OCI-M2 (cell line): ENCODE measurements around the gene CBARP.

Experiments used
- DNase-seq: peaks from one replicate; lab custom pipeline; 2025; ENCODE audit not compliant: unreplicated experiment; lab: John Stamatoyannopoulos, UW

The CBARP gene

DNA sequence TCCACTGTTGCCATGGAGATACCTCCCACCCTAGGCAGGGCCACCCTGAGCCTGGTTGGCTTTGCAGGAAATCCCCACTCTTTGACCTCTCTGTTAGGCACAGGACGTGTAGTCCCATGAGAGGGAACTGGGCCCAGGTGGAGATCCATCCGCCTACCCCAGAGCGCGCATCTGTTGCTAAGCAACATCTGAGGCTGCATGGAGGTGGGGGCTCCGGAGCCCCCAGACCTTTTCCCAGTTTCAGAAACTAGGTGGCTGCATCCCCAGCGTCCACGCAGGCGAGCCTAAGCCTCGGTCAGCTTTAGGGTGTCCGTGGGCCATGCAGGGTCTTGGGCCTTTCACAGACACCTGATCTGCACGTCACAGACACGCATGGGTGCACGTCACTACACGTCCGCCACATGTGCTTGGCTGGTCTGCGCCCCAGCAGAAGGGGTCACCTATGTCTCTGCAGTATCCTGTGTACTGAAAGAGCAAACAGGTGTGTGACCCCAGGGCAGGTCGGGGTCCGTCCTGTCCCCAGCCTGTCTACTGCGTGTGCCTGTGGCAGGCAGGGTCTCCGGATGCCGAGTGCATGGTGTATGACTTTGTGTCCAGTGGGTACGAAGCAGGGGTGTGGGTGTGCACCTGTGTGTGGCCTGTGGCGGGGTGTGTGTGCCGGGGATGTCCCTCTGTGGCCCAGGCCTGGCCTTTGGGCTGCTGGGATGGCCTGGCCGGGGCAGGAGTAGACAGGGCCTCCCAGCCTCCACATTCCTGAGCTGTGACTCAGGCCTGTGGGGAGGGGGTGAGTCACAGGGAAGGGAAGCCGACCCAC lies 27.2 kb upstream of the CBARP start:
- no peak for DNase-seq

DNA sequence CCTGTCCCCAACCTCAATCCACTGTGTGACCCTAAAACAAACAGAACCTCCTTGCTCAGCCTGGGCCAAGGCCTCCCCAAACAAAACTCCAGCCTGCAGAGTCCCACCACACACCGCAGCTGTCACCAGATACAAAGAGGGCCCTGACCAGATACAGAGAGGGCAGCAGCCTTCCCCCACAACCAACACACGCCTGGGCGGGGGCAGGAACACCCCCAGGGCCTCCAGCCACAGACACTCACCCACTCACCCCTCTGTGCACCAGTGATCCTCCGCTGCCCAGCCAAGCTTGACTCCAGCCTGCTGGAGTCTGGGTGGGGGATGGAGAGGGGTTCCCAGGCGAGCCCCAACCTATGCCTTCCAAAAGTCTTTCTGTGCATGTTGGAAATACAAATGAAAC lies 25.4 kb upstream of the CBARP start:
- DNase-seq = no peak

DNA sequence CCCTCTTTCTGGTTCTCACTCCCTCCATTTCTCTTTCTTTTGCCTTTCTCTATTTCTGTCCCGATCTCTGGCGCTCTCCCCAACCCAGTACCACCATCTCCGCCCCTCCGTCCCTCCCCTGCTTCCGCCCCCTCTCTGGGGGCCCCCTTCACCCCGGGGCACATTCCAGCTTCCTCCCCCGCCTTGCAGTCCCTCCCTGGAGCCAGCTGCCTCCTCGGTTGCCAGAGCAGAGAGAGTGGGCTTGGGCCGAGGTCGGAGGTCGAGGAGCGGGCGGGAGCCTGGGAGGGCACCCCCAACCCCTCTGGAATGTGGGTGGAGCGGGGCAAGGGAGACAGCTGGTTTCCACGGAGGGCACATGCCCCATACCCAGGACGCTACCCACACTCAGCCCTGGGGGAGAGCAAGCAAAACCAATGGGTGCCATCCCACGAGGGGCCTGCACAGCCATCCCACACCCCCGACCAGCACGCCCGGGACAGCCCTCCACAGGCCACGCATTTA lies 24.9 kb upstream of the CBARP start:
- no peak for DNase-seq

DNA sequence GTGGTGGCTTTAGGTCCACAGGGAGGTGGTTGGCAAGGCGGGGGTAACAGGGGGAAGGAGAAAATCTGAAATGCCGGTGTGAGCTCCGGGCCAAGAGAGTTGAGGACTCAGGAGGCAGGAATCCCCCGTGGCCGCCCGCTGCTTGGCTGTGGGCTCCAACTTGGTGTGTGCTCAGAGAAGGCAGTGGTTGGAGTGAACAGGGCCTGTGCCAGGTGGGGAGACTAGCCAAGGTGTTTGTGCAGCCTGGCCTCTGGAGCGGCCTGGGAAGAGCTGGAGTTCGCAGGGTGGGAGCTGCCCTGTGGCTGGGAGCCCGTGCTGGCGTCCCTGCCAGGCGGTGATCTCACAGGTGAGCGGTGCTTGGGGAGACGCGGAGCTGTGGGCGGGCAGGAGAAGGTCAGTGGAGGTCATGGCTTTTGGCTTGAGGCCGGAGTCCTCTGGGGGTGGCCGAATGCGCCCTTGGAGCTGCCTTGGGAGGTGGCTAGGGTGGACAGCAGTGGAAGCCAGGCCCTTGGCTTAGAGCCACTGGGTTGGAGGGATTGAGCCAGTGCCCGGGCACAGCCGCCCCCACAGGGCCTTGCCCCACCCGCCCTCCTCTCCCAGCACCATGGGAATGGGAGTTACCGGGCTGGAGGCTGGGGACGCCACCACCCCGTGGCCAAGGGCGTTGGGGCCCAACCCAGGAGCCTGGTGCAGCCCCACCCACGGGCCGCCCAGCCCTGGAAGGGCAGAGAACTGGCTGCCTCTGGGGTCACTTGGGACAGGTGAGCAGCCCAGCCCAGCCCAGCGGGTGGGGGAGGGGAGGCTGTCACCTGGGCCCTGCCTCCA lies 24.2 kb upstream of the CBARP start:
- no peak for DNase-seq

DNA sequence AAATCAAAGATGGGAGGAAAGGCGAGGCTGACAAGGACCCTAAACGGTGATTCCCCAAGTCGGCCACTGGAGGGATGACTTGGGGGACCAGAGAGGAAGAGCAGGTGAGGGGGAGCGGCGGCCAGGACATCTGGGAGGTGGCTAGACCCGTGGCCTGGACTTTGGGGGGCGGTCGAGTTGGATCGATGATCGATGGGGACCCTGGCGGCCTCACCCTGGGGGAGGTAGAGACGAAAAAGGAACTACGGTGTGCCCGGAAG lies 23.7 kb upstream of the CBARP start:
- no peak for DNase-seq

DNA sequence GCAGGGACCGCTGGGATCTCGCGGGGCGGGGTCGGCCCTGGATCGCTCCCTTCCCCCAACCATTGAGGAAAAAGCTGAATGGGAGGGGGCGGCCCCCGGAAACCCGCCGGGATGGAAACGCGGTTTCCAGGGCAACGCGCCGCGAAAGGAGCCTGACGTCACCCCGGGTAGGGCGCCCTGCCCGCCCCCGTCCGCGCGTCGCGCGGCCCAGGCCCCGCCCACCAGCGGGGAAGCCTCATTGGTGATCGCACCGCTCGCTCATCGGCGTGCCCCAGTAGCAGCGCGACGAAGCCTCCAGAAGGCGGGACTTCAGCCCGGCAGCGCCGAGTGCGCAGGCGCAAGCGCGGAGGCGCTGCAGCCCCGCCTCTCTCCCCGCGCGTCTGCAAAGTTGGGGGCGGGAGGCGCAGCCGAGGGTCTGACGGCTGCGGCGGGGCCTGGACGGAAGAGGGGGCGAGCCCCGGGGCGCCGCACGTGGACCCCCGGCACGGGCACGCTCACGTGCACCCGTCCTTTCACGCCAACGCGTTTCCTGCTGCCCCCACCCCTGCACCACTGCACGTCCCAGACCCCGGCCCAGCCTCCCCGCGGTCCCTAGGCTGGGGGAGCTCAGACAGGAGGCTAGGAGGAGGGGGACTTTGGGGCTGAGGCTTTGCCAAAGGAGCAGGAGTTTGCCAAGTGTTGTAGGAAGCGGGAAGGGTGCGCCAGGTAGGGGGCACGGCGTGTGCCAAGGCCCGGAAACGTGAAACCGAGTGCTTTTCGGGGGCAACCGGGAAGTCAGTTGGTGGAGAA lies 23.1 kb upstream of the CBARP start:
- peak; percentile 66 for DNase-seq

GRCh38 chr19:1259876-1260748 lies 22.3 kb upstream of the CBARP start:
- DNase-seq = no peak

- no peak for DNase-seq
These were observed 21.5 kb upstream of the CBARP start for GRCh38 chr19:1259206-1259875.

GRCh38 chr19:1258707-1259205 lies 21.0 kb upstream of the CBARP start:
- no peak for DNase-seq

GRCh38 chr19:1258163-1258492 lies 20.3 kb upstream of the CBARP start:
- no peak for DNase-seq

DNA sequence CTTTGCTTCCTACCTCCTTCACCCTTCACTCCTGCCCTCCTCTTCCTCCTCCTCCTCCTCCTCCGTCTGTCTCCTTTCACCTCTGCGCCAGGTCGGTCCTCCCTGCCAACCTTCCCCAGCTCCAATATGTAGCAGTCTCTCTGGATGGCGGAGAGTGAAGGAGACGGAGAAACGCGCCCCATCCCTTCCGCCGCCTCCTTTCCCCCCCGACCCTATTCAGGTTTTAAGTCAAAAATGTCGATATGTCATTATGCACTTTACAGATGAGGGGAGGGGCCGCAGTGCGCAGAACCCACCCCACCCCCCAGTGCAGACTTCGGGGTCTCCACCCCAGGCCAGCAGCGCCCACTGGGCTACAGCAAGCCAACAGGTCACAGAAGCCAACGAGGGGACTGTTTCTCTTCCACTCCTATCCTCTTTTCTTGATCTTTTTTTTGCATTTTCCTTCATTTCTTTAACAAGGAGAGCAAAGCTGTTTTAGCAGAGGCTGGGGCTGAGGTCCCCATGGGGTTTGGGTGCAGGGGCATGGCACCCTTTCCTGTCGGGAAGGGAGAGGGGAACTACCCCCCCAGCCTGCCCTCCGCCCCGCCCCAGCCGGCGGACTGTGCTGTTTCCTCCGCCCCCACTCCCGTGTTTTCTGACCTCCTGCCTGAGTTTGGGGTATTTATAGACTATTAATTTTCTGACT lies 19.8 kb upstream of the CBARP start:
- no peak for DNase-seq

DNA sequence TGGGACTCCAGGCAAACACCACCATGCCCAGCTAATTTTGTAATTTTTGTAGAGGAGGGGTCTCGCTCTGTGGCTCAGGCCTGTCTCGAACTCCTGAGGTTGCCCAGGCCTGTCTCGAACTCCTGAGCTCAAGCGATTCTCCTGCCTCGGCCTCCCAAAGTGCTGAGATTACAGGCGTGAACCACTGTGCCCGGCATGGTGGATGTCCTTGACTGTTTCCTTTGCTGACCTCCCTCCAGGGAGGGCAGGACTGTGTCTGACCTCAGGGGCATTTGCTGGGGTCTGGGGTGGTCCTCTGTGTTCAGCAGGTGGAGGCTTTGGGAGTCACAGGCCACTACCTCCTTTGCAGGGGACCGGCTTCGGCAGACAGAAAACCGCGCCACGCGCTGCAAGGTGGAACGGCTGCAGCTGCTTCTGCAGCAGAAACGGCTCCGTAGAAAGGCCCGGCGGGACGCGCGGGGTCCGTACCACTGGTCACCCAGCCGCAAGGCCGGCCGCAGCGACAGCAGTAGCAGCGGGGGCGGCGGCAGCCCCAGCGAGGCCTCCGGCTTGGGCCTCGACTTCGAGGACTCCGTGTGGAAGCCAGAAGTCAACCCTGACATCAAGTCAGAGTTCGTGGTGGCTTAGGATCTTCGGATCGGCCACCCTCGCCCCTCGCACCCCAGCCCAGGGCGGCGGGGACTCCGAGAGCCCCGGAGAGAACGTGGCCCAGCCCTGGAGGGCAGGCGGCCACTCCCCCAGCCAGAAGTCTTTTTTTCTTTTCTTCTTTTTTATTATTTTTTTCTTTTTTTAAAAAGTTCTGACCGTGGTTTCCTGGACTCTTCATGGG lies 19.1 kb upstream of the CBARP start:
- no peak for DNase-seq

DNA sequence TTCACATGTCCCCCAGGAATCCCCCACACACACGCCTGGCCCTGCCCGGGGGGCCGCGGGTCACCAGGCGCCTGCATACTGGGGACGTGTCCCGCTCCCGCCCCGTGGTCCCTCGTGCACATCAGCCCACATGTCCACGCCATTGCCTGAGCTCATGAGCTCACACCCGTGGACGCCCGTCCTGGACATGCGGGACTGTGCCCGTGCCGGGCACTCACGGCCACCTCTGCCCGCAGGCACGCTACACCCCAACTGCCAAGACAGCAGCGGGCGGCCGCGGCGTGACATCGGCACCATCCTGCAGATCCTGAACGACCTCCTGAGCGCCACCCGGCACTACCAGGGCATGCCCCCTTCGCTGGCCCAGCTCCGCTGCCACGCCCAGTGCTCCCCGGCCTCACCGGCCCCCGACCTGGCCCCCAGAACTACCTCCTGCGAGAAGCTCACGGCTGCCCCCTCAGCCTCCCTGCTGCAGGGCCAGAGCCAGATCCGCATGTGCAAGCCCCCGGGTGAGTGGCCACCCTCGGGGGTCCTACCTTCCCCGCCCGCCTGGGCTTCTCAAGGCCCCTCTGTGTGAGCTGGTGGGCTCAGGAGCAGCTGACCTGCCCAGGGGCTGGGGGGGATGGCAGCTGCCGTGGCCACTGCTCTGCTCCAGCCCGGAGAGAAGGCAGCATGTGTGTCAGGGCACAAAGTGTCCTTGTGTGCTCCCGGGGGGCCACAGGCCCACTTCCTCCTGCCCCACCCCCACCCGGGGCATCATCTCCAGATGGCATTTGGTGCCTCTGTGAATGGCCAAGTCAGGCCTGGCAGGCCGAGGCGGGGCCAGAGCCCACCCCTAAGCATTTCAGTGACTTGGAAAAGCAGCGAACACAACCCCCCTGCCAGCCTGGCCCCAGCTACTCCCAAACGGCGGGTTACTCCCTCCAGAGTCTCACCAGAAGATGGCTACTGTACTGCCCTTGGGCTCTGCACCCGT lies 17.7 kb upstream of the CBARP start:
- no peak for DNase-seq

- no peak for DNase-seq
These were observed 16.9 kb upstream of the CBARP start for GRCh38 chr19:1254530-1255185.

GRCh38 chr19:1254081-1254527 lies 16.3 kb upstream of the CBARP start:
- DNase-seq = no peak

DNA sequence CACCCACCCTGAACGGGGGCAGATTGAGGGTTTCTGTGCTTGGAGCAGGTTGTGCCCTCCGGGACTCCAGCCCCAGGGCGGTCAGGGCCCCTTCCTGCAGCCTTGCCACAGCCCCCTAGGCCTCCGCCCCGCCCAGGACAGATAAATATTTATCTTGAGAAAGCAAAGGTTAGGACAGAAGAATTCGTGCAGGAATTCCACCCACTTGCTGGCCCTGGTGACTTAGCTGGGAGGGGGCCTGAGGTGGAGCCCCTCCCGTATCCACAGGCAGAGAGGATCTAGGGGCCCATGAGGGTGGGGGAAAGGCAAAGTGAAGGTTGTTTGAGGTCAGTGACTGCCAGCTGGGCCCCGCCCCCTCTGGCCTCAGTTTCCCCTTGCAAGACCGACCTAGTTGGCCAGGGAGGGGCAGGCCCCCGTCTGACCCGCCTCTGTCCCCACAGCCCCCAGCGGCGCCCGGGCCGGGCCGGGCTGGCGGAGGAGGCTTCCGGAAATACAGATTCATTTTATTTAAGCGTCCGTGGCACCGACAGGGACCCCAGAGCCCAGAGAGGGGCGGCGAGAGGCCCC lies 15.8 kb upstream of the CBARP start:
- no peak for DNase-seq
